GM12878 (cell line): ENCODE results near the gene SLX9. TPM values are rescaled to one million over a fixed set of nuclear protein-coding genes. Genes with fewer than 3 reads are reported as not detected.

Source experiments
- ATAC-seq: fragments of 200-7000 bp; cut with Tn5 transposase; 3 replicates; pipeline ENCODE4 v1.9.1; 2020; ENCODE audit warnings: mild to moderate bottlenecking, moderate library complexity
- BruUV-seq: library from RNA; stranded (reverse); fragments of 400-500 nt; replicated peaks from 2 replicates; lab custom pipeline; 2021; lab: Mats Ljungman, UMichigan
- CTCF ChIA-PET: fragments of 300-600 bp; sonication (Branson Sonifier 250); formaldehyde crosslinking; extraction: SDS; loops from one replicate; lab custom pipeline; 2021; ENCODE audit warnings: inconsistent platforms; lab: Yijun Ruan, JAX
- POLR2A ChIA-PET: fragments of 350-600 bp; formaldehyde crosslinking; extraction: SDS; loops from one replicate; lab custom pipeline; 2021; ENCODE audit warnings: inconsistent platforms; lab: Charles Lee
- RAD21 ChIA-PET: fragments of 300-600 bp; sonication (Branson Sonifier 250); formaldehyde crosslinking; loops from one replicate; lab custom pipeline; 2023; ENCODE audit warnings: antibody characterized with exemption; ENCODE audit not compliant: unreplicated experiment; lab: Charles Lee
- SMC1A ChIA-PET: fragments of 300-600 bp; sonication (Branson Sonifier 250); formaldehyde crosslinking; loops from one replicate; lab custom pipeline; 2023; ENCODE audit not compliant: unreplicated experiment, uncharacterized antibody; lab: Charles Lee
- DNase-seq: peaks from one replicate; pipeline ENCODE4 v3.0.0-alpha.2; 2011; ENCODE audit warnings: low read depth, low spot score
- FAIRE-seq: peaks from 3 replicates; lab custom pipeline; 2011; peaks lifted over from hg19 to GRCh38; lab: Jason Lieb, UNC
- H2AFZ ChIP-seq: 2 replicates; pipeline ENCODE4 v1.6.0; 2011; ENCODE audit warnings: low read depth, low read length, control low read depth; ENCODE audit not compliant: control insufficient read depth
- H3K27ac ChIP-seq: 2 replicates; pipeline ENCODE4 v1.5.1; 2011; ENCODE audit warnings: control low read depth; ENCODE audit not compliant: control insufficient read depth, insufficient read depth
- H3K27me3 ChIP-seq, 2 experiments: replicated peaks in 1 of 2; 2 replicates each; pipeline versions ENCODE4 v1.6.0 to v1.6.1; 2011; ENCODE audit warnings: low read length in 1 of 2; ENCODE audit not compliant: control insufficient read depth in 2 of 2, insufficient read depth in 2 of 2
- H3K36me3 ChIP-seq, 2 experiments: 2 replicates each; pipeline ENCODE4 v1.5.1; 2011; ENCODE audit warnings: low read length in 1 of 2; ENCODE audit not compliant: control insufficient read depth in 2 of 2, insufficient read depth in 2 of 2
- H3K4me1 ChIP-seq: 2 replicates; pipeline ENCODE4 v1.6.1; 2011; ENCODE audit warnings: mild to moderate bottlenecking, low read length, moderate library complexity, mixed read lengths; ENCODE audit not compliant: control insufficient read depth, insufficient read depth
- H3K4me2 ChIP-seq: 2 replicates; pipeline ENCODE4 v1.6.0; 2011; ENCODE audit warnings: control low read depth; ENCODE audit not compliant: control insufficient read depth, insufficient read depth
- H3K4me3 ChIP-seq: fragments of 200-600 bp; sonication (generic); 2 replicates; pipeline ENCODE4 v1.5.1; 2016
- H3K79me2 ChIP-seq: 2 replicates; pipeline ENCODE4 v1.6.0; 2011; ENCODE audit warnings: low read length; ENCODE audit not compliant: control insufficient read depth, insufficient read depth
- H3K9ac ChIP-seq: 2 replicates; pipeline ENCODE4 v1.8.0; 2011; ENCODE audit warnings: low read length, control low read depth, mixed read lengths; ENCODE audit not compliant: control insufficient read depth, insufficient read depth
- H3K9me3 ChIP-seq: replicated peaks from 3 replicates; pipeline ENCODE4 v1.5.1; 2011; ENCODE audit warnings: mild to moderate bottlenecking, low read length; ENCODE audit not compliant: control insufficient read depth, insufficient read depth
- H4K20me1 ChIP-seq: 2 replicates; pipeline ENCODE4 v1.6.0; 2011; ENCODE audit not compliant: control insufficient read depth, insufficient read depth
- EP300 ChIP-seq, 2 experiments: fragments of 150-350 bp in 1 of 2; IDR thresholded peaks; 2 replicates each; pipeline ENCODE4 v1.6.1; 2011 to 2012; ENCODE audit warnings: low read depth in 2 of 2, low read length in 2 of 2, borderline replicate concordance in 1 of 2, improper control_type of control experiment in 1 of 2, inconsistent platforms in 1 of 2; ENCODE audit not compliant: control insufficient read depth in 1 of 2
- MLLT1 ChIP-seq: fragments of 450-650 bp; IDR thresholded peaks from 2 replicates; pipeline ENCODE4 v1.6.1; 2016; ENCODE audit warnings: mild to moderate bottlenecking
- WGBS: methylation state at CpG from one replicate; pipeline ENCODE4 v1.1.6; 2016; ENCODE audit warnings: low lambda C conversion rate; ENCODE audit not compliant: insufficient replicate concordance, insufficient coverage; ENCODE audit errors: missing lambda C conversion rate; 5-methylcytosine and 5-hydroxymethylcytosine counted together
- in situ Hi-C: fragments of 300-500 bp; cut with MboI; formaldehyde crosslinking; loops from 9 replicates; pipeline ENCODE4 v1.14.3; 2018; ENCODE audit warnings: mixed read lengths
- intact Hi-C: fragments of 100-400 bp; cut with micrococcal nuclease; formaldehyde crosslinking; loops from one replicate; pipeline ENCODE4 v1.14.2; 2022; ENCODE audit not compliant: unreplicated experiment
- polyA plus RNA-seq, 11 experiments: library from polyadenylated mRNA; depleted of rRNA in 4 of 11; unstranded in 6 of 11; stranded (reverse) in 5 of 11; fragments of >200 nt; fragmentation: Nextera tagmentation in 4 of 11; fragmentation: Illumina TruSeq in 1 of 11; extraction: Ambion mirVana in 4 of 11; extraction: Trizol in 1 of 11; gene quantifications; 1 replicate in 1 of 11; 2 replicates in 10 of 11; pipeline versions ENCODE4 v1.2.1 to v1.2.3, GENCODE V29; 2011 to 2016; ENCODE audit warnings: inconsistent platforms in 2 of 11, missing spikeins in 2 of 11, low read depth in 1 of 11
- total RNA-seq, 4 experiments: library from RNA; depleted of rRNA in 3 of 4; stranded (reverse); fragments of >200 nt in 3 of 4; fragmentation: Illumina TruSeq in 1 of 4; extraction: Trizol in 1 of 4; gene quantifications; 2 replicates each; pipeline versions ENCODE4 v1.2.1 to v1.2.3, GENCODE V29; 2013 to 2021

Gene SLX9
- total and polyA plus RNA-seq, 10 of the 15 experiments (the other 5 are each of a cell fraction or from before 2014, with no cell fraction given), result 0.69 to 81.3 (median 33.9) TPM

GRCh38 chr21:44933199-44933917 lies 6.5 kb upstream of the SLX9 start:
- FAIRE-seq (no peak), ATAC-seq (no peak), DNase-seq (no peak)
- H3K79me2 ChIP-seq, result peaks cover 19% of the 10 kb centered on the region
- intact Hi-C loops, result loop anchor here (5.0 kb wide), 2 partner anchors 116 to 131 kb away; partner anchors contain the start of genes SUMO3 and UBE2G2
- POLR2A ChIA-PET, result interaction anchor here (1.7 to 3.6 kb wide), 2 partner anchors 38 to 59 kb away, joined by 9 to 20 read pairs; partner anchors contain the start of gene PTTG1IP
- peaks cover 1 to 4% of the 10 kb centered on the region in 2 experiments; a peak in 2 of 4 replicates for H3K36me3 ChIP-seq
- CTCF ChIA-PET, result interaction anchor here (0.8 to 6.1 kb wide), 12 partner anchors 15 to 205 kb away, joined by 3 to 80 read pairs (median 6); partner anchors contain the start of gene UBE2G2
- peak overlapping the region; percentile 5 for H3K9ac ChIP-seq
- peak overlapping the region; percentile 65 for H3K4me2 ChIP-seq
- in situ Hi-C loops, result loop anchor here (10.0 kb wide), 1 partner anchor 49 kb away; no protein-coding TSS in a partner anchor
- TF ChIP-seq MLLT1, result peak; percentile 75; the same call in 1 of the 2 replicates
- TF ChIP-seq EP300 (IDR thresholded peaks at IDR 0.05; ENCODE audit: borderline replicate concordance in 1 of 2, control insufficient read depth in 1 of 2, low read depth in 2 of 2, low read length in 2 of 2), result no peak
- H3K4me3 ChIP-seq, result peak overlapping the region; percentile 86
- no TSS peak for BruUV-seq
- peaks cover 29% of the 10 kb centered on the region for H3K4me1 ChIP-seq
- RAD21 ChIA-PET, result interaction anchor here (1.0 to 3.3 kb wide), 6 partner anchors 14 to 133 kb away, joined by 3 to 35 read pairs (median 22); partner anchors contain the start of genes PTTG1IP and UBE2G2
- peaks cover 6% of the 10 kb centered on the region; the same call in 1 of the 2 replicates for H4K20me1 ChIP-seq
- WGBS, result 28% methylated on average over 24 of the region's 25 CpGs
- SMC1A ChIA-PET, result interaction anchor here (0.6 to 6.2 kb wide), 6 partner anchors 10 to 133 kb away, joined by 3 to 56 read pairs (median 4); partner anchors contain the start of genes PTTG1IP and UBE2G2
- no peak overlapping the region for H2AFZ ChIP-seq
- H3K9me3 ChIP-seq, result no peaks in the 10 kb centered on the region
- H3K27me3 ChIP-seq, result no peaks in the 10 kb centered on the region
- no peak overlapping the region for H3K27ac ChIP-seq
